Astrocyte of the spinal cord (primary cell): ENCODE measurements around the gene TSTD2.
"Not testable (repeated sequence)": the region's sequence is repeated elsewhere in the genome, so short reads cannot be mapped to it uniquely, and the experiment has no call there.

Experiments
- DNase-seq: peaks from one replicate; pipeline ENCODE4 v3.0.0; 2011; ENCODE audit warnings: low read depth, low spot score
- H3K4me3 ChIP-seq: 2 replicates; pipeline ENCODE4 v1.5.1; 2011; ENCODE audit warnings: low read depth, mild to moderate bottlenecking, low read length, moderate library complexity
- CTCF ChIP-seq: IDR thresholded peaks from 2 replicates; pipeline ENCODE4 v1.5.1; 2012; ENCODE audit warnings: low read depth, mild to moderate bottlenecking, low read length, inconsistent platforms
- in situ Hi-C: cut with HindIII; loops from 2 replicates; pipeline ENCODE4 v1.10.0; 2017; ENCODE audit warnings: low sequenced_read_pairs

The TSTD2 gene

GRCh38 chr9:97596906-97597305, 36.3 kb downstream of the TSTD2 start:
- DNase-seq, result no peak

GRCh38 chr9:97594381-97594921, 38.7 kb downstream of the TSTD2 start:
- no peak for TF ChIP-seq CTCF
- in situ Hi-C loops, result no loop called here
- no peak for DNase-seq
- H3K4me3 ChIP-seq, result no peak overlapping the region

More at GRCh38 chr9:97596906-97597305, 36.3 kb downstream of the TSTD2 start:
- H3K4me3 ChIP-seq, result no peak overlapping the region
- no peak for TF ChIP-seq CTCF
- in situ Hi-C loops, result no loop called here

- in situ Hi-C loops, result no loop called here
Observed at GRCh38 chr9:97593960-97594359, 39.2 kb downstream of the TSTD2 start.

DNA sequence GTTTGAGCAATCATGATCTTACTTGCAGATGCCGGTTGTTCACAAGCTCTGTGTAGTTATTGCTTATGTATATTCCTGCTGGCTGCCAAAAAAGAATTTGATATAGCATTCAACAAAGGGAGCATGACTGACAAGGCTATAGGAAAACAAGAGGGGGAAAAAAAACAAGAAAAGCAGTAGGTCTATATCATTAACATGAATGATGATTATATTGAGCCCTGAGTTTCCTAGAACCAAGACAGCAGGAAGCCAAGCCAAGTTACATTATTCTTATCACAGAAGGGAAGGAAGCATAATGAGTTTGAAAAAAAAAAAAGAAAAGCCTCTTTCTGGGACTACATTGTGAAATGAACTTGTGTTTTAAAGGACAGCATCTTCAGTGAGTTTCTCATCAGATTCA, 41.0 kb downstream of the TSTD2 start:
- DNase-seq, result no peak
- in situ Hi-C loops, result no loop called here
- no peak overlapping the region for H3K4me3 ChIP-seq
- TF ChIP-seq CTCF, result no peak

More at GRCh38 chr9:97593960-97594359, 39.2 kb downstream of the TSTD2 start:
- no peak overlapping the region for H3K4me3 ChIP-seq
- no peak for TF ChIP-seq CTCF
- no peak for DNase-seq

GRCh38 chr9:97591535-97591934, 41.6 kb downstream of the TSTD2 start:
- DNase-seq, result no peak
- in situ Hi-C loops, result no loop called here
- H3K4me3 ChIP-seq, result no peak overlapping the region
- no peak for TF ChIP-seq CTCF

GRCh38 chr9:97586909-97587308, 46.3 kb downstream of the TSTD2 start:
- in situ Hi-C loops, DNase-seq, H3K4me3 ChIP-seq: not testable (repeated sequence)

- H3K4me3 ChIP-seq, in situ Hi-C loops, DNase-seq: not testable (repeated sequence)
Observed at GRCh38 chr9:97584778-97585177, 48.4 kb downstream of the TSTD2 start.

- DNase-seq, H3K4me3 ChIP-seq, in situ Hi-C loops: not testable (repeated sequence)
Observed at GRCh38 chr9:97581590-97581989, 51.6 kb downstream of the TSTD2 start.
